Upper lobe of right lung (tissue), 1 donor: ENCODE measurements around the gene PEMT. TPM values are rescaled to one million over a fixed set of nuclear protein-coding genes. Genes with fewer than 3 reads are reported as not detected.

Experiments used
- ATAC-seq: fragments of 200-7000 bp; cut with Tn5 transposase; one replicate; pipeline ENCODE4 v1.9.1; 2020; ENCODE audit warnings: mild to moderate bottlenecking, moderate library complexity
- DNase-seq: peaks from one replicate; pipeline ENCODE4 v3.0.0-alpha.2; 2020
- H3K27ac ChIP-seq: fragments of 200-600 bp; one replicate; pipeline ENCODE4 v1.8.0; 2022
- H3K27me3 ChIP-seq: fragments of 200-600 bp; one replicate; pipeline ENCODE4 v1.8.0; 2022; ENCODE audit warnings: mild to moderate bottlenecking
- H3K36me3 ChIP-seq: fragments of 200-600 bp; one replicate; pipeline ENCODE4 v1.8.0; 2022
- H3K4me1 ChIP-seq: fragments of 200-600 bp; one replicate; pipeline ENCODE4 v1.8.0; 2022
- H3K4me3 ChIP-seq: fragments of 200-600 bp; one replicate; pipeline ENCODE4 v1.8.0; 2022; ENCODE audit warnings: mild to moderate bottlenecking
- H3K9me3 ChIP-seq: fragments of 200-600 bp; one replicate; pipeline ENCODE4 v1.8.0; 2022
- CTCF ChIP-seq: fragments of 200-600 bp; IDR thresholded peaks from one replicate; pipeline ENCODE4 v1.8.0; 2022; ENCODE audit warnings: antibody characterized with exemption
- intact Hi-C: fragments of 100-400 bp; cut with DNase I; formaldehyde crosslinking; loops from one replicate; pipeline ENCODE4 v1.11.0; 2022
- total RNA-seq: library from RNA; stranded (reverse); fragmentation: NEBNext Ultra II Directional; extraction: Animal tissue kit (Norgen Biotek cat#: 25700); gene quantifications from one replicate; pipeline ENCODE4 v1.2.1, GENCODE V29; 2021
- donor health status: DM: no; HTN: yes; CAD: no; lungs with severe emphysema.

The PEMT gene
- total RNA-seq, 1 donor from 2014 or later, result 29.6 TPM

DNA sequence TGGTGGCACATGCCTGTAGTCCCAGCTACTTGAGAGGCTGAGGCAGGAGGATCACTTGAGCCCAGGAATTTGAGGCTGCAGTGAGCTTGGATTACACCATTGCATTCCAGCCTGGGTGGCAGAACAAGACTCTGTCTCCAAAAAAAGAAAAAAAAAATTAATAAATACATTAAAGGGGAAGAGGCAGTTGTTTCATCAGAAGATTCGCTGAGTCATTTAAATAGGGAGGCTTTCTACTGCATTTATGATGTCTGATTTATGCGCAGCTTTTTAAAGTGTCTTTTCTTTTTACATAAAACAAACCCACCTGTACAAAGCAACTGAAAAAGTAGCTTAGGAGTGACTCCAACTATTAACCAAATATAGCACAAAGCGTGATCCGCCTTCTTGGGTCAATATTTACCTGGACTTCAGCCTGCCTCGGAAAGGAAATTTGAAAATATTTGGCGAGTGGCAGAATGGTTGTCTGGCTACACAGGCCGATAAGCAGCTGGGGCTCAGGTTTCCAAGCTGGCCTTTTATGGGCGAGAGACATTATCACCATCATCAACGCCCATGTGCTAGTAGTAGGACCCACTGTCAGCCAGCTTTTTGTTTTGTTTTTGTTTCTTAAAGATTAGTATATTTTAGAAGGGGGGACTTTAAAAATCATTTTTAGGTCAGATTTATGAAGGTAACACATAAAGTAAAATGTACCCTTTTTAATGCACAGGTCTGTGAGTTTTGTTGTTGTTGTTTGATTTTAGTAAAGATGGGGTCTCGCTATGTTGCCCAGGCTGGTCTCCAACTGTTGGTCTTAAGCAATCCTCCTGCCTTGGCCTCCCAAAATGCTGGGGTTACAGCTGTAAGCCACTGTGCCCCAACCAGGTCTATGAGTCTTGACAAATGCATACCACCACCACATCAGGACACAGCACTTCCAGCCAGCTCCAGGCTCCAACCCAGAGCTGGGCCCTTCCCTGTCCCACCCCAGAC, 52.8 kb downstream of the PEMT start:
- intact Hi-C loops, result no loop called here
- peak; percentile 65 for ATAC-seq
- no peak for TF ChIP-seq CTCF
- H3K27ac ChIP-seq, result peak overlapping the region; percentile 60
- H3K36me3 ChIP-seq, result no peaks in the 10 kb centered on the region
- H3K4me3 ChIP-seq, result no peak overlapping the region
- H3K4me1 ChIP-seq, result peaks cover 4% of the 10 kb centered on the region
- H3K27me3 ChIP-seq, result no peaks in the 10 kb centered on the region
- no peaks in the 10 kb centered on the region for H3K9me3 ChIP-seq
- no peak for DNase-seq

- H3K27ac ChIP-seq, result peak overlapping the region; percentile 60
- H3K9me3 ChIP-seq, result no peaks in the 10 kb centered on the region
- intact Hi-C loops, result no loop called here
- peaks cover 4% of the 10 kb centered on the region for H3K4me1 ChIP-seq
- no peak for TF ChIP-seq CTCF
- no peaks in the 10 kb centered on the region for H3K27me3 ChIP-seq
- no peak for ATAC-seq
- no peaks in the 10 kb centered on the region for H3K36me3 ChIP-seq
- H3K4me3 ChIP-seq, result no peak overlapping the region
- DNase-seq, result no peak
These were observed 54.0 kb downstream of the PEMT start for GRCh38 chr17:17537311-17538099.

GRCh38 chr17:17536702-17537101, 54.8 kb downstream of the PEMT start:
- intact Hi-C loops, result no loop called here
- H3K27me3 ChIP-seq, result no peaks in the 10 kb centered on the region
- H3K36me3 ChIP-seq, result no peaks in the 10 kb centered on the region
- no peak overlapping the region for H3K4me3 ChIP-seq
- no peak overlapping the region for H3K27ac ChIP-seq
- no peak for TF ChIP-seq CTCF
- ATAC-seq (no peak), DNase-seq (no peak)
- no peaks in the 10 kb centered on the region for H3K9me3 ChIP-seq
- H3K4me1 ChIP-seq, result peaks cover 4% of the 10 kb centered on the region

DNA sequence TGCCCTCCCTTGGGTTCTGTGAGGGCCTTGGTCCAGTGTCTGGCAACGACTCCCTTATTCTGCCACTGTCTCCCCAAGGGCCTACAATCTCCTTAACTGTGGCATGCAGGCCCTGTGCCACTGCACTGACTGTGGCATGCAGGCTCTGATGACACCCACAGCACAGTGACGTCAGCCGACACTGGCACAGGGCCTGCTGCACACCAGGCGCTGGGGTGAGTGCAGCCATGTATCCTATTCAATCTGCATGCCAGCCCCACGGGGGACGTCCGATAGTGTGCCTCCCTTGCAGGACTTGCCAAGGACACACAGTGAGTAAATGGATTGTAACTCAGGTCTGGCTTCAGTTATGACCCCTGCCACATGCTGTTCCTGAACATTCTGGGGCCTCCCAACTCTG, 55.6 kb downstream of the PEMT start:
- no peaks in the 10 kb centered on the region for H3K36me3 ChIP-seq
- intact Hi-C loops, result no loop called here
- H3K27ac ChIP-seq, result no peak overlapping the region
- H3K27me3 ChIP-seq, result no peaks in the 10 kb centered on the region
- no peak overlapping the region for H3K4me3 ChIP-seq
- no peaks in the 10 kb centered on the region for H3K9me3 ChIP-seq
- peak; percentile 83 for DNase-seq
- TF ChIP-seq CTCF, result no peak
- H3K4me1 ChIP-seq, result peaks cover 4% of the 10 kb centered on the region
- peak; percentile 75 for ATAC-seq

GRCh38 chr17:17533901-17534441, 57.5 kb downstream of the PEMT start:
- intact Hi-C loops, result no loop called here
- Histone ChIP-seq H3K9me3 (no peaks in the 10 kb centered on the region), H3K27ac (no peak overlapping the region), H3K4me1 (no peaks in the 10 kb centered on the region), H3K4me3 (no peak overlapping the region), H3K36me3 (no peaks in the 10 kb centered on the region), H3K27me3 (no peaks in the 10 kb centered on the region)
- ATAC-seq (peak; percentile 82), DNase-seq (no peak)
- TF ChIP-seq CTCF, result no peak
